GM18511 (cell line): ENCODE data around the gene CBX8.
"Not testable (repeated sequence)": the region's sequence is repeated elsewhere in the genome, so short reads cannot be mapped to it uniquely, and the experiment has no call there.

Experiments
- ATAC-seq: cut with Tn5 transposase; IDR thresholded peaks from one replicate; pipeline ENCODE4 v1.9.1; 2021; ENCODE audit warnings: mild to moderate bottlenecking, moderate library complexity; ENCODE audit not compliant: unreplicated experiment

The CBX8 gene

GRCh38 chr17:79757140-79757745, 39.6 kb downstream of the CBX8 start:
- no peak for ATAC-seq

- no peak for ATAC-seq
Observed at GRCh38 chr17:79755591-79755990, 41.3 kb downstream of the CBX8 start.

GRCh38 chr17:79754903-79755302, 42.0 kb downstream of the CBX8 start:
- ATAC-seq = not testable (repeated sequence)

GRCh38 chr17:79754370-79754769, 42.5 kb downstream of the CBX8 start:
- ATAC-seq = no peak

GRCh38 chr17:79752175-79752574, 44.7 kb downstream of the CBX8 start:
- no peak for ATAC-seq

- no peak for ATAC-seq
Observed at GRCh38 chr17:79750650-79751545, 46.0 kb downstream of the CBX8 start.

- ATAC-seq = no peak
Observed at GRCh38 chr17:79749958-79750357, 46.9 kb downstream of the CBX8 start.

GRCh38 chr17:79749156-79749815, 47.6 kb downstream of the CBX8 start:
- ATAC-seq = no peak

GRCh38 chr17:79748295-79749099, 48.4 kb downstream of the CBX8 start:
- ATAC-seq = no peak

- ATAC-seq = no peak
Observed at GRCh38 chr17:79747508-79748294, 49.2 kb downstream of the CBX8 start.

GRCh38 chr17:79746889-79747507, 49.9 kb downstream of the CBX8 start:
- ATAC-seq = no peak

GRCh38 chr17:79745641-79746105, 51.2 kb downstream of the CBX8 start:
- ATAC-seq = no peak

- ATAC-seq = no peak
Observed at GRCh38 chr17:79743614-79744013, 53.3 kb downstream of the CBX8 start.

GRCh38 chr17:79742951-79743476, 53.9 kb downstream of the CBX8 start:
- ATAC-seq = no peak

- ATAC-seq = no peak
Observed at GRCh38 chr17:79742589-79742918, 54.3 kb downstream of the CBX8 start.
